ENCODE results near the gene SENP5. TPM values are rescaled to one million over a fixed set of nuclear protein-coding genes. Genes with fewer than 3 reads are reported as not detected.

SENP5 gene
- total and polyA plus RNA-seq, 9 of the 15 experiments (the other 6 are each of a cell fraction or from before 2014, with no cell fraction given), result 18.3 to 59.7 (median 35.8) TPM

- no peak for TF ChIP-seq EWSR1 (IDR thresholded peaks at IDR 0.05; ENCODE audit: borderline replicate concordance, low read depth, partially characterized antibody)
- 0 out of 2 replicates have a peak, but pooled peaks have one; percentile 30 for TF ChIP-seq SMARCA4 (IDR thresholded peaks at IDR 0.05)
- no peak for TF ChIP-seq HNRNPH1 (optimal IDR thresholded peaks at IDR 0.05; ENCODE audit: low read depth, low read length)
- no peak for TF ChIP-seq BRCA1 (IDR thresholded peaks at IDR 0.05)
- TF ChIP-seq BRCA1 (CRISPR knock-in tag; IDR thresholded peaks at IDR 0.05), result no peak
- TF ChIP-seq, protein P1, sequence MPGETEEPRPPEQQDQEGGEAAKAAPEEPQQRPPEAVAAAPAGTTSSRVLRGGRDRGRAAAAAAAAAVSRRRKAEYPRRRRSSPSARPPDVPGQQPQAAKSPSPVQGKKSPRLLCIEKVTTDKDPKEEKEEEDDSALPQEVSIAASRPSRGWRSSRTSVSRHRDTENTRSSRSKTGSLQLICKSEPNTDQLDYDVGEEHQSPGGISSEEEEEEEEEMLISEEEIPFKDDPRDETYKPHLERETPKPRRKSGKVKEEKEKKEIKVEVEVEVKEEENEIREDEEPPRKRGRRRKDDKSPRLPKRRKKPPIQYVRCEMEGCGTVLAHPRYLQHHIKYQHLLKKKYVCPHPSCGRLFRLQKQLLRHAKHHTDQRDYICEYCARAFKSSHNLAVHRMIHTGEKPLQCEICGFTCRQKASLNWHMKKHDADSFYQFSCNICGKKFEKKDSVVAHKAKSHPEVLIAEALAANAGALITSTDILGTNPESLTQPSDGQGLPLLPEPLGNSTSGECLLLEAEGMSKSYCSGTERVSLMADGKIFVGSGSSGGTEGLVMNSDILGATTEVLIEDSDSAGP (CRISPR knock-in tag; IDR thresholded peaks at IDR 0.05), result no peak
- 0 out of 4 replicates have a peak, but pooled peaks of 1 of the 2 experiments have one; percentile 14 for TF ChIP-seq NRF1 (conservative IDR thresholded peaks at IDR 0.05 in 1 of 2, IDR thresholded peaks at IDR 0.05 in 1 of 2)
- TF ChIP-seq, protein P2, sequence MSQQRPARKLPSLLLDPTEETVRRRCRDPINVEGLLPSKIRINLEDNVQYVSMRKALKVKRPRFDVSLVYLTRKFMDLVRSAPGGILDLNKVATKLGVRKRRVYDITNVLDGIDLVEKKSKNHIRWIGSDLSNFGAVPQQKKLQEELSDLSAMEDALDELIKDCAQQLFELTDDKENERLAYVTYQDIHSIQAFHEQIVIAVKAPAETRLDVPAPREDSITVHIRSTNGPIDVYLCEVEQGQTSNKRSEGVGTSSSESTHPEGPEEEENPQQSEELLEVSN (IDR thresholded peaks at IDR 0.05; ENCODE audit: borderline replicate concordance in 1 of 2, extremely low read depth in 1 of 2, insufficient read depth in 1 of 2, insufficient read length in 1 of 2, low read depth in 1 of 2, low read length in 1 of 2, poor library complexity in 1 of 2, severe bottlenecking in 1 of 2), result peak in 1 of 2 experiments; percentile 50
- no peak for TF ChIP-seq DPF2 (IDR thresholded peaks at IDR 0.05)
- no peak for TF ChIP-seq OTX1 (CRISPR knock-in tag; IDR thresholded peaks at IDR 0.05)
- TF ChIP-seq NFIC (IDR thresholded peaks at IDR 0.05), result no peak
- no peak for TF ChIP-seq CUX1 (CRISPR knock-in tag; IDR thresholded peaks at IDR 0.05)
- TF ChIP-seq ZNF586 (CRISPR knock-in tag; conservative IDR thresholded peaks at IDR 0.05), result no peak
- TF ChIP-seq TGIF2 (CRISPR knock-in tag; IDR thresholded peaks at IDR 0.05), result no peak
- TF ChIP-seq ZNF766 (CRISPR knock-in tag; conservative IDR thresholded peaks at IDR 0.05), result no peak
- no peak for TF ChIP-seq ZBTB9 (CRISPR knock-in tag; IDR thresholded peaks at IDR 0.05)
- no peak for TF ChIP-seq SMAD3 (CRISPR knock-in tag; conservative IDR thresholded peaks at IDR 0.05)
Measured at GRCh38 chr3:196948442-196949284, 80.9 kb downstream of the SENP5 start (continued).

Measured in K562 (cell line).